HG03280 (cell line): ENCODE results near the gene CEP135.
A peak's percentile ranks its signal among the peaks of the same experiment; 100 is the strongest.

Source experiments
- ATAC-seq: cut with Tn5 transposase; IDR thresholded peaks from one replicate; pipeline ENCODE4 v1.9.1; 2021; ENCODE audit warnings: mild to moderate bottlenecking, moderate library complexity; ENCODE audit not compliant: unreplicated experiment

CEP135 gene

DNA sequence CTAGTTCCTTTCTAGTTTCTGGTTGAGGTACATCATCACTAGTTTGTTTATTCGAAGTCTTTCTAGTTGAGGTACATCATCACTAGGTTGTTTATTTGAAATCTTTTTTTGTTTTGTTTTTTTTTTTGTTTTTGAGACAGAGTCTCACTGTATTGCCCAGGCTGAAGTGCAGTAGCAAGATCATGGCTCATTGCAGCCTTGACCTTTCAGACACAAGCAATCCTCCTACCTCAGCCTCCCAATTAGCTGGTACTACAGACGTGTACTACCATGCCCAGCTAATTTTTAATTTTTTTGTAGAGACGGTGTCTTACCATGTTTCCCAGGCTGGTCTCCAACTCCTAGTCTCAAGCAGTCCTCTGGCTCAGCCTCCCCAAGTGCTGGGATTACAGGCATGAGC lies 54.9 kb downstream of the CEP135 start:
- no peak for ATAC-seq

DNA sequence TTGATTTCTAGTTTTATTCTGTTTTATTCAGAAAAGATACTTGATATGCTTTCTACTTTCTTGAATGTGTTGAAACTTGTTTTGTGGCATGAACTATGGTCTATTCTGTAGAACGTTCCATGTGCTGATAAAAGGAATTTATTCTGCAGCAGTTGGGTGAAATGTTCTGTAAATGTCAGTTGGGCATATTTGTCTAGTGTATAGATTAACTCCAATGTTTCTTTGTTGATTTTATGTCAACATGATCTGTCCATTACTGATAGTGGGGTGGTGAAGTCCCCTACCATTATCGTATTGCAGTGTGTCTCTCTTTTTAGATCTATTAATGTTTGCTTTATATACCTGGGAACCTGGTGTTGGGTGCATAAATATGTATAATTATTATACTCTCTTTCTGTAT lies 55.5 kb downstream of the CEP135 start:
- no peak for ATAC-seq

DNA sequence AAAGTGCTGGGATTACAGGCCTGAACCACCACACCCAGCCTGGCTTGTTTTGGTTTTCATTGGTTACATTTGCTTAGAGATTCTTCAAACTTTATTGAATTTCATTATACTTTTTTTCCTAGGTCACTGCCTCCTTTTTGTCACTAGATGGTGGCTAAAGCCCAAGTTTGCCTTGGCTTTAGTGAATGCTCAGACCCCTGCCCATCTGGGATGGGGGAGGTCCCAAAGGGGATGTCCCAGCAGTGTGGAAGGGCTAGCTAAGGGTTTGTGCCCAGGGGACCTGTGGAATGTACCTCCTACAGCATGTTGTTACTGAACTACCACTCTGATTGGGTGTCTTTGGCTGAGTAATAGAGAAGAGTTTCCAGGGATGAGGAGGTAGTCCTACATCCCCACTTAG lies 58.4 kb downstream of the CEP135 start:
- ATAC-seq = no peak

DNA sequence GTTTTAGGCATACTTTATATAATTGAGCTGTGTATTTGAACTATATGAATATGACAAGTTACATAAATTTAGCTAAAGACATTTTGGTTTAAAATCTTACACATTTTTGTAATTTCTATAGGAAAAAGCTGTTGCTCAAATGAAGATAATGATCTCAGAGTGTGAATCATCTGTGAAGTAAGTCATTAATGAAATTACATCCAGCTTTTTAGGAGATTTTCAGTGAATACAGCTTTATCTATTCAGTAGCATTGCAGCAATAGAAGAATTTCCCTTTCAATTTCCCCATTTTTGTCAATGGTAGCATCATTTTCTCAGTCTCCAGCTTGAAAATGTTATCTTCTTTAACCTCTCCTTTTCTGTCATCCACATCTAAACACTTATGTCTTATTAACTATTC lies 59.5 kb downstream of the CEP135 start:
- no peak for ATAC-seq

DNA sequence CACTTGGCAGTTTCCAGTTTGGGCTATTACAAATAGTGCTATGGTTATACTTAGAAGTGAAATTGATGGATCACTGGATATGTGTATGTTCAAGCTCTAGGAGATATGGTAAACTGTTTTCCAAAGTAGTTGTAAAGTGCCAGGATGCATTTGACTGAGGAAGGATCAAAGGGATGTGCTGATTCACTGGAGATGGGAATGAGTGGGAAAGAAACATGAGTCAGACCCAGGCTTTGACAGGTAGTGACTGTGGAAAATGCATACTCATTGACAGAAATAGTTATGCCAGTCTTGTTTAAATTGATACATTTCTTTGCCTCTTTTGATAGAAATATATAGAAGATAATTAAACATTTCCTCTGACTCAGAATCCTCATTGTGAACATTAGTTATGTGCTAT lies 77.9 kb downstream of the CEP135 start:
- ATAC-seq = no peak

- no peak for ATAC-seq
Observed at GRCh38 chr4:56028165-56028564, 79.4 kb downstream of the CEP135 start.

DNA sequence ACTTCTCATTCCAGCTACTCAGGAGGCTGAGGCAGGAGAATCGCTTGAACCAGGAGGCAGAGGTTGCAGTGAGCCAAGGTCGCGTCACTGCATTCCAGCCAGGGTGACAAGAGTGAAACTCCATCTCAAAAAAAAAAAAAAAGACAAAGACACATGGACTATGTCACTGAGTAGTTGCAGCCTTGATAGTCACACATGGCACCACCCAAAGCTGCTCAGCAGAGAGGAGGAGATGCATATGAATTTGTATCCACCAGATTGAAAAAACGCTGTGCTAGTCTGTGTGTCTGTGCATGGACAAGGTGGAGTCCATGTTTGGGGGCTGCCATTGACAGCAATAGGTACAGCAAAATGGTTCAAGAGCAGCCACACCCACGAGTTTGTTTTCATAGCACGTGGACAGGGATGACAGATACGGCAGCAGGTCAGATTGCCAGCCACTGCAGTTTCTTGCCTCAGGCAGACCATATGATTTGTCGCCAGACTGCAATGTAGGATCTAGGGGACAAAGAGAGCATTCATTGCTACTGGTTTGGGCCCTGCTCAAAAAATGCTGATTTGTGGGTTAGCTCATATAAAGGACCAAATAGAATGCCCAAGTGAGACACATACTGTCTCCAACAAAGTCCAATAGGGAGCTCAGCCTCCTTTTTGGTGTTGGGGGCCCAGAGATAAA lies 89.9 kb downstream of the CEP135 start:
- ATAC-seq = no peak

DNA sequence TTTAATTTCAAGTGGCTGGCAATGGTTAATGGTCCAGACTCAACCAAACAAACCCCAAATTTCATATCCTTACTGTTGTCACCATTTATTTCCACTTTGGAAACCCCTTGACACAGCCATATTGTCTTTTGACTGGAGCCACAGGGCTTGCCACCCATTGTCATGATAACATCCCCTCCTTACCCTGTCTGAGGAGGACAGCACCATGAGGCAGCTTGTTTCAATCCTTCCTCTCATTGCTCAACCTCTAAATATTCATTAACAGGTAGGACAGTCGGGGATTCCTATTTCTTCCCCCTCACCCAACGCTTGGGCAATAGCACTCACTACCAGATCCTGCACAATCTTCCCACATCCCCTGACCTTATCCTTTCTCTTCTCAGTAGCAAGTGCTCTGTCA lies 92.1 kb downstream of the CEP135 start:
- ATAC-seq = no peak

GRCh38 chr4:56042225-56042624 lies 93.5 kb downstream of the CEP135 start:
- ATAC-seq = no peak

DNA sequence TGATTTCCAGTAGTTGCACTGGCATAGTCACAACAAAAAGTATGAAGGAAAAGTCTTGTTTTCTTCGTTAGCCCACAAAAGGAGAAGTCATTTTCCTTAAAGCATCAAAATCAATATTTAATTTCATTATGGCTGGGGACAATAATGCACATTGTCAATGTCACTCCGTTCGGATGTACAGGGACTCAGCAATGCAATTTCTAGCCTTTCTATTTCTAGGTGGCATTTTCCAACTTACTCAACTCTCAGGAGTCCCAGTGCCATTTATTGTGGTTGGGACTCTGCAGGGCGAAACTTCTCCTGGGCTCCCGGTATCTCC lies 99.6 kb downstream of the CEP135 start:
- no peak for ATAC-seq

- peak; percentile 96 for ATAC-seq
Observed at GRCh38 chr4:56048702-56049431, 100.1 kb downstream of the CEP135 start.

GRCh38 chr4:56050625-56051024 lies 101.9 kb downstream of the CEP135 start:
- no peak for ATAC-seq

DNA sequence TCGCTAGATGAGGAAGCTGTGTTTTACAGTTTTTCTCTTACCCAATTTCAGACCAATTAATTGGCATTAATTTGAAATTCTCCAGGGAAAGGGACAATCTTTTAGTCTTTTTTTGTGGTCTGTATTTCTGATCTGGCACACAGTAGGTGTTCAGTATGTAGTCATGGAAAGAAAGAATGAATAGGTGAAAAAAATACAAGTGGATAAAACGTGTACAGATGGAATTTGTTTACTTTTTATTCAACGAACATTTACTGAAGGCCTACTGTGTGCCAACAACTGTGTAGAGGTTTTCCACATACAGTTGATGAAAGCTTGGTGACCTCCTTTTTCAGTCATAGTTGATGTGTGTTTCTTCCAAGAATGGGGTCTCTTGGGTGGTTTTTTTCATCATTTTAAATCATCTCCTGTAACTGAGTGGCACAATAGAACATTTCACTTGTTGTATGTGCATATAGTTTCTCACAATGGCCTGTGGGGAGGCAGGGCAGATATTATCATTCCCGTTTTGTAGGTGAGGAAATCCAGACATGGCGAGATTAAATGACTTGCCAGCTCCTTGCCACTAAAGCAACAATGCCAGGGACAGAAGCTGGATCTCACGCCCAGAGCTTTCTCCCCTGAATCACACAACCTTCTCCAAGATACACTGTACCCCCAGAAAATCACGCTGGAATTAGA lies 102.4 kb downstream of the CEP135 start:
- ATAC-seq = no peak

GRCh38 chr4:56051710-56052075 lies 102.9 kb downstream of the CEP135 start:
- no peak for ATAC-seq

DNA sequence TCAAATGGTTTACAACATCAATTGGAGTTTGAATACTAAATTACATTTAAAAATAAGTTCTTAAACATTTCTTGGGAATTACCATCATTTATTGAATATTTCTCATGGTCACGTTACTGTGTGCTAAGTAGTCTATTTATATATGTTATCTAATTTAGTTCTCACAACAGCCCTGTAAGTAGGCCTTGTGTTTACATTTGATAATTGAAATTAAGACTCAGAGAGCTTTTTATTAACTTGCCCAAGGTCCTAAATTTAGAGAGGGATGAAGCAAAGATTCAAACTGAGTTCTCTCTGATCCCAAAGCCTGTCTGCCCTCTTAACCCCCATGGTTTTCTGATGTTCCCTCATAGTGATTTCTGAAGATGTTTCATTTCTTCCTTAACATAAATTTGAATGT lies 103.7 kb downstream of the CEP135 start:
- no peak for ATAC-seq

DNA sequence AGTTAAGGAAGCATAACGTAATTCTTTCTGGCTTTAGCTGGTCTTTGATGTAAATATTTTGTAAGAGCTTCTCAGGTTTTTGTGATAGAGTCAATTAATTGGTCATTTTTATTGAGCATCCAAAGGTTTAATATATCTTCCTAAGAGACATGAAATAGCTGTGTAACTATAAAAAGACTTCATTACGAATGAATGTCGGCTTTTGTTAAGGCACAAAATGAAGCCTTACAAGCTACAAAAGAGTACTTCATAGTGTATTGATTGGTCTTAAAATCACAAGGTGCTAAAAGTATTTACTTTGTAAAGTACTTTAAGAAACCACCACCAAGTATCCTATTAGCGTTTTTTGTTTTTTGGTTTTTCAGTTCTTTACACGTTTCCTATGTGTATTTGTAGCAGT lies 104.2 kb downstream of the CEP135 start:
- no peak for ATAC-seq

GRCh38 chr4:56055027-56055977 lies 106.6 kb downstream of the CEP135 start:
- ATAC-seq = no peak

DNA sequence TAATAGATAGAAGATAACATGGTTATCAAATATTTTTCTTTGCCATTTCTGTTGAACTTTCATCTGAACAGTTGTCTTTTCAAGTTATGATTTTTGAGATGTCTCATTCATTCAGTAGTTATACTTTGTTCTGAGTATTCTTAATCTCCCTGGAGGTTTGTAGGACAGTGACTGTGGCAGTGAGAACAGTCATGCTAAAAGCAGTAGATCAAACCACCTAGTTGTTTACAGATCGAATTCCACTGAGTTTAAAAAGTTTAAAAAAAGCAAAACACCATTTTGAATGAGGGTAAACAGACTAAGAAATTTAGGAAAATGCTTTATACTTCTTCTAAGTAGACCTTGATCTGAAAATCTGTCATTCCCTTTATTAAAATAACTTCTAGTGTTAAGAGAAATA lies 107.2 kb downstream of the CEP135 start:
- ATAC-seq = no peak

- ATAC-seq = no peak
Observed at GRCh38 chr4:56058555-56058954, 109.8 kb downstream of the CEP135 start.

- no peak for ATAC-seq
Observed at GRCh38 chr4:56060036-56060435, 111.3 kb downstream of the CEP135 start.

DNA sequence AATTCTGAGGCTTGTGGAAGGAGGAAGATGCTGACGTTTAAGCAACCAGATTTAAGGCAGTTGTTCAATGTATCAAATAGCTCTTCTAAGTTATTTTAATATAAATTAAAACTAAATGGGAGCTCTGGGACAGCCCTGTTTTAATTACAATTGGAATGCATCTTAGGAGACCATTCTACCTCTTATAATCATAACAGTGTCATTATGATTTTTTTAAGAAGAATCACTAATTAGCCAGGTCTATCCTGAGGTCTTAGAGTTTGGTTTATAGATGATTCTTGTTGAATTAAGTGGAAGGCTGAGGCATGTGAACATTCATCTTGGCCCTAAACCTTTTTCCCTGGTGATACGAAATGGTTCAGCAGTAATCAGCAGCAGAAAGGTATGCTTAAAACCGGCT lies 113.4 kb downstream of the CEP135 start:
- ATAC-seq = no peak
